Measurements from ENCODE around the gene EPC1. TPM values are rescaled to one million over a fixed set of nuclear protein-coding genes. Genes with fewer than 3 reads are reported as not detected.

Gene EPC1
- total and polyA plus RNA-seq, 10 of the 15 experiments (the other 5 are each of a cell fraction or from before 2014, with no cell fraction given): 6.8 to 59.2 (median 19.4) TPM

GRCh38 chr10:32321016-32321631, 25.8 kb downstream of the EPC1 start:
- POLR2A ChIA-PET: interaction anchor here (0.8 kb wide), 1 partner anchor 13 kb away, joined by 3 read pairs; no protein-coding TSS in a partner anchor
- RAD21 ChIA-PET (ENCODE audit: unreplicated experiment): interaction anchor here (1.4 kb wide), 1 partner anchor 17 kb away, joined by 4 read pairs; no protein-coding TSS in a partner anchor

More at GRCh38 chr10:32321016-32321631, 25.8 kb downstream of the EPC1 start:
- H3K36me3 ChIP-seq (ENCODE audit: control insufficient read depth in 2 of 2, insufficient read depth in 2 of 2, low read length in 1 of 2): peaks cover 0 to 7% of the 10 kb centered on the region in 2 experiments; a peak in 3 of 4 replicates
- peaks cover 97% of the 10 kb centered on the region for H3K79me2 ChIP-seq (ENCODE audit: control insufficient read depth, insufficient read depth, low read length)
- in situ Hi-C loops (cut with MboI): no loop called here
- no peak overlapping the region for H3K9ac ChIP-seq (ENCODE audit: control insufficient read depth, insufficient read depth, low read length)
- TF ChIP-seq, protein P1, sequence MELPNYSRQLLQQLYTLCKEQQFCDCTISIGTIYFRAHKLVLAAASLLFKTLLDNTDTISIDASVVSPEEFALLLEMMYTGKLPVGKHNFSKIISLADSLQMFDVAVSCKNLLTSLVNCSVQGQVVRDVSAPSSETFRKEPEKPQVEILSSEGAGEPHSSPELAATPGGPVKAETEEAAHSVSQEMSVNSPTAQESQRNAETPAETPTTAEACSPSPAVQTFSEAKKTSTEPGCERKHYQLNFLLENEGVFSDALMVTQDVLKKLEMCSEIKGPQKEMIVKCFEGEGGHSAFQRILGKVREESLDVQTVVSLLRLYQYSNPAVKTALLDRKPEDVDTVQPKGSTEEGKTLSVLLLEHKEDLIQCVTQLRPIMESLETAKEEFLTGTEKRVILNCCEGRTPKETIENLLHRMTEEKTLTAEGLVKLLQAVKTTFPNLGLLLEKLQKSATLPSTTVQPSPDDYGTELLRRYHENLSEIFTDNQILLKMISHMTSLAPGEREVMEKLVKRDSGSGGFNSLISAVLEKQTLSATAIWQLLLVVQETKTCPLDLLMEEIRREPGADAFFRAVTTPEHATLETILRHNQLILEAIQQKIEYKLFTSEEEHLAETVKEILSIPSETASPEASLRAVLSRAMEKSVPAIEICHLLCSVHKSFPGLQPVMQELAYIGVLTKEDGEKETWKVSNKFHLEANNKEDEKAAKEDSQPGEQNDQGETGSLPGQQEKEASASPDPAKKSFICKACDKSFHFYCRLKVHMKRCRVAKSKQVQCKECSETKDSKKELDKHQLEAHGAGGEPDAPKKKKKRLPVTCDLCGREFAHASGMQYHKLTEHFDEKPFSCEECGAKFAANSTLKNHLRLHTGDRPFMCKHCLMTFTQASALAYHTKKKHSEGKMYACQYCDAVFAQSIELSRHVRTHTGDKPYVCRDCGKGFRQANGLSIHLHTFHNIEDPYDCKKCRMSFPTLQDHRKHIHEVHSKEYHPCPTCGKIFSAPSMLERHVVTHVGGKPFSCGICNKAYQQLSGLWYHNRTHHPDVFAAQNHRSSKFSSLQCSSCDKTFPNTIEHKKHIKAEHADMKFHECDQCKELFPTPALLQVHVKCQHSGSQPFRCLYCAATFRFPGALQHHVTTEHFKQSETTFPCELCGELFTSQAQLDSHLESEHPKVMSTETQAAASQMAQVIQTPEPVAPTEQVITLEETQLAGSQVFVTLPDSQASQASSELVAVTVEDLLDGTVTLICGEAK (IDR thresholded peaks at IDR 0.05; ENCODE audit: borderline replicate concordance): no peak
- TF ChIP-seq LARP7 (IDR thresholded peaks at IDR 0.05) (no peak), BMI1 (IDR thresholded peaks at IDR 0.05; ENCODE audit: borderline replicate concordance) (no peak)
- no peak overlapping the region for H3K4me3 ChIP-seq
- FAIRE-seq (no peak), ATAC-seq (no peak), DNase-seq (ENCODE audit: low read depth, low spot score) (no peak)
- peaks cover 8% of the 10 kb centered on the region for H3K9me3 ChIP-seq (replicated peaks; ENCODE audit: control insufficient read depth, insufficient read depth, low read length)
- no peak overlapping the region for H3K27ac ChIP-seq (ENCODE audit: control insufficient read depth, insufficient read depth)
- intact Hi-C loops (cut with micrococcal nuclease; ENCODE audit: unreplicated experiment): no loop called here
- H3K27me3 ChIP-seq (replicated peaks in 1 of 2; ENCODE audit: control insufficient read depth in 2 of 2, insufficient read depth in 2 of 2, low read length in 1 of 2): no peaks in the 10 kb centered on the region
- H2AFZ ChIP-seq (ENCODE audit: control insufficient read depth, low read depth, low read length): no peak overlapping the region
- ChIA-PET CTCF (interaction anchor here (1.2 to 2.2 kb wide), 4 partner anchors 12 to 459 kb away, joined by 3 to 11 read pairs (median 4); no protein-coding TSS in a partner anchor), SMC1A (ENCODE audit: uncharacterized antibody, unreplicated experiment) (interaction anchor here (1.4 to 13.4 kb wide), 2 partner anchors 18 to 27 kb away, joined by 4 to 205 read pairs; no protein-coding TSS in a partner anchor)
- H4K20me1 ChIP-seq (ENCODE audit: control insufficient read depth, insufficient read depth): no peaks in the 10 kb centered on the region
- BruUV-seq (replicated peaks): no TSS peak
- 99% methylated on average over 4 of the region's 4 CpGs for WGBS (ENCODE audit: insufficient coverage, insufficient replicate concordance, low lambda C conversion rate, missing lambda C conversion rate)
- no peak overlapping the region for H3K4me2 ChIP-seq (ENCODE audit: control insufficient read depth, insufficient read depth)
- peaks cover 47% of the 10 kb centered on the region for H3K4me1 ChIP-seq (ENCODE audit: control insufficient read depth, insufficient read depth, low read length)

Data from GM12878 (cell line).